ENCODE measurements around the gene PLB1. TPM values are rescaled to one million over a fixed set of nuclear protein-coding genes. Genes with fewer than 3 reads are reported as not detected.

The PLB1 gene
- total RNA-seq, 2 donors from 2014 or later, result 2.1 to 3.0 TPM

- peaks cover 0 to 14% of the 10 kb centered on the region in 2 donors for H3K4me1 ChIP-seq
- H3K4me3 ChIP-seq, result no peak overlapping the region
- H3K27ac ChIP-seq, result peak overlapping the region; percentile 60 to 74
- no peaks in the 10 kb centered on the region for H3K27me3 ChIP-seq
- DNase-seq (ENCODE audit: low spot score), result no peak
- no peaks in the 10 kb centered on the region for H3K36me3 ChIP-seq
- no peak for TF ChIP-seq CTCF (IDR thresholded peaks at IDR 0.05)
- no peaks in the 10 kb centered on the region for H3K9me3 ChIP-seq
These were observed 147.5 kb downstream of the PLB1 start for GRCh38 chr2:28643327-28643726.

GRCh38 chr2:28643911-28644334, 148.1 kb downstream of the PLB1 start:
- no peaks in the 10 kb centered on the region for H3K27me3 ChIP-seq
- H3K4me3 ChIP-seq, result no peak overlapping the region
- H3K36me3 ChIP-seq, result no peaks in the 10 kb centered on the region
- H3K9me3 ChIP-seq, result no peaks in the 10 kb centered on the region
- H3K4me1 ChIP-seq, result peaks cover 0 to 14% of the 10 kb centered on the region in 2 donors
- TF ChIP-seq CTCF (IDR thresholded peaks at IDR 0.05), result no peak
- DNase-seq (ENCODE audit: low spot score), result no peak
- H3K27ac ChIP-seq, result peak overlapping the region; percentile 60 to 74

GRCh38 chr2:28644760-28645159, 148.9 kb downstream of the PLB1 start:
- Histone ChIP-seq H3K4me3 (no peak overlapping the region), H3K4me1 (peaks cover 0 to 14% of the 10 kb centered on the region in 2 donors), H3K36me3 (no peaks in the 10 kb centered on the region), H3K27me3 (no peaks in the 10 kb centered on the region), H3K27ac (peak overlapping the region; percentile 60 to 74), H3K9me3 (no peaks in the 10 kb centered on the region)
- TF ChIP-seq CTCF (IDR thresholded peaks at IDR 0.05), result no peak
- DNase-seq (ENCODE audit: low spot score), result no peak

GRCh38 chr2:28645553-28645952, 149.7 kb downstream of the PLB1 start:
- Histone ChIP-seq H3K36me3 (no peaks in the 10 kb centered on the region), H3K9me3 (no peaks in the 10 kb centered on the region), H3K4me3 (no peak overlapping the region), H3K4me1 (peaks cover 0 to 14% of the 10 kb centered on the region in 2 donors), H3K27me3 (no peaks in the 10 kb centered on the region), H3K27ac (peak overlapping the region; percentile 60 to 74)
- no peak for DNase-seq (ENCODE audit: low spot score)
- no peak for TF ChIP-seq CTCF (IDR thresholded peaks at IDR 0.05)

- TF ChIP-seq CTCF (IDR thresholded peaks at IDR 0.05), result no peak
- H3K4me1 ChIP-seq, result peaks cover 0 to 14% of the 10 kb centered on the region in 2 donors
- H3K27me3 ChIP-seq, result no peaks in the 10 kb centered on the region
- H3K27ac ChIP-seq, result peak overlapping the region; percentile 17 to 73
- H3K9me3 ChIP-seq, result no peaks in the 10 kb centered on the region
- DNase-seq (ENCODE audit: low spot score), result no peak
- no peaks in the 10 kb centered on the region for H3K36me3 ChIP-seq
- H3K4me3 ChIP-seq, result no peak overlapping the region
These were observed 151.8 kb downstream of the PLB1 start for GRCh38 chr2:28647682-28648081.

GRCh38 chr2:28648147-28648546, 152.3 kb downstream of the PLB1 start:
- H3K27ac ChIP-seq, result peak overlapping the region; percentile 17 to 73
- DNase-seq (ENCODE audit: low spot score), result peak; percentile 87
- no peaks in the 10 kb centered on the region for H3K36me3 ChIP-seq
- H3K9me3 ChIP-seq, result no peaks in the 10 kb centered on the region
- TF ChIP-seq CTCF (IDR thresholded peaks at IDR 0.05), result no peak
- no peak overlapping the region for H3K4me3 ChIP-seq
- H3K4me1 ChIP-seq, result peaks cover 0 to 14% of the 10 kb centered on the region in 2 donors
- no peaks in the 10 kb centered on the region for H3K27me3 ChIP-seq

Data from right atrium auricular region (tissue), 2 donors.